ENCODE results near the gene CYP24A1.

- no peak for TF ChIP-seq POLR2AphosphoS5 (IDR thresholded peaks at IDR 0.05; ENCODE audit: low read depth, low read length)
- TF ChIP-seq POLR2A (IDR thresholded peaks at IDR 0.05; ENCODE audit: low read depth, low read length): no peak
Measured at GRCh38 chr20:54134445-54135220, 39.2 kb downstream of the CYP24A1 start.

Measured in GM12892 (cell line).